Measurements from ENCODE around the gene SUPT3H. TPM values are rescaled to one million over a fixed set of nuclear protein-coding genes. Genes with fewer than 3 reads are reported as not detected.

Gene SUPT3H
- total RNA-seq, 4 donors from 2014 or later = 6.0 to 9.0 (median 6.2) TPM

DNA sequence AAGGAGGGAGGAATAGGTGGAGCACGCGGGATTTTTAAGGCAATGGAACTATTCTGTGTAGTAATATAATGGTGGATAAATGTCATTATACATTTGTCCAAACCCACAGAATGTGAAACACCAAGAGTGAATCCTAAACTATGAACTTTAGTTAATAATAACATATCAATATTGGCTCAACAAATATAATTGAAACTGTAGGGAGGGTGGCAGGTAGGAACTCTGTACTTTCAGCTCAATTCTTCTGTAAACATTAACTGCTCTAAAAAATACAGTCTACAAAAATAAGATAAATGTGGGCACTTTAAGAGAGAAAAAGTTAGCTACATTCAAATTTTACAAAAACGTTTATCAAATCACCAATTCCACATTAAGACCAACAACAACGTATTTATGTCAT lies 186.3 kb downstream of the SUPT3H start:
- TF ChIP-seq, protein P1, sequence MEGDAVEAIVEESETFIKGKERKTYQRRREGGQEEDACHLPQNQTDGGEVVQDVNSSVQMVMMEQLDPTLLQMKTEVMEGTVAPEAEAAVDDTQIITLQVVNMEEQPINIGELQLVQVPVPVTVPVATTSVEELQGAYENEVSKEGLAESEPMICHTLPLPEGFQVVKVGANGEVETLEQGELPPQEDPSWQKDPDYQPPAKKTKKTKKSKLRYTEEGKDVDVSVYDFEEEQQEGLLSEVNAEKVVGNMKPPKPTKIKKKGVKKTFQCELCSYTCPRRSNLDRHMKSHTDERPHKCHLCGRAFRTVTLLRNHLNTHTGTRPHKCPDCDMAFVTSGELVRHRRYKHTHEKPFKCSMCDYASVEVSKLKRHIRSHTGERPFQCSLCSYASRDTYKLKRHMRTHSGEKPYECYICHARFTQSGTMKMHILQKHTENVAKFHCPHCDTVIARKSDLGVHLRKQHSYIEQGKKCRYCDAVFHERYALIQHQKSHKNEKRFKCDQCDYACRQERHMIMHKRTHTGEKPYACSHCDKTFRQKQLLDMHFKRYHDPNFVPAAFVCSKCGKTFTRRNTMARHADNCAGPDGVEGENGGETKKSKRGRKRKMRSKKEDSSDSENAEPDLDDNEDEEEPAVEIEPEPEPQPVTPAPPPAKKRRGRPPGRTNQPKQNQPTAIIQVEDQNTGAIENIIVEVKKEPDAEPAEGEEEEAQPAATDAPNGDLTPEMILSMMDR (IDR thresholded peaks at IDR 0.05; ENCODE audit: low read depth) = no peak

DNA sequence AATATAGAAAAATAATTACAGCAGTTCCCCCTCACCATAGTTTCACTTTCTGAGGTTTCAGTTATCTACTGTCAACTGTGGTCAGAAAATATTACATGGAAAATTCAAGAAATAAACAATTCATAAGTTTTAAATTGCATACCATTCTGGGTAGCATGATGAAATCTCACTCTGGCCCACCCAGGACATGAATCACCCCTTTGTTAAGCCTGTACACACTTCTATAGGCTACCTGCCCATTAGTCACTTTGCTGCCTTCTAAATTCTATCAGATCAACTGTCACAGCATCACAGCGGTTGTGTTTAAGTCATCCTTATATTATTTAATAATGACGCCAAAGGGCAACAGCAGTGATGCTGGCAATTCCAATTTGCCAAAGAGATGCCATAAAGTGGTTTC lies 189.9 kb downstream of the SUPT3H start:
- TF ChIP-seq, protein P1 (IDR thresholded peaks at IDR 0.05; ENCODE audit: low read depth) = no peak

DNA sequence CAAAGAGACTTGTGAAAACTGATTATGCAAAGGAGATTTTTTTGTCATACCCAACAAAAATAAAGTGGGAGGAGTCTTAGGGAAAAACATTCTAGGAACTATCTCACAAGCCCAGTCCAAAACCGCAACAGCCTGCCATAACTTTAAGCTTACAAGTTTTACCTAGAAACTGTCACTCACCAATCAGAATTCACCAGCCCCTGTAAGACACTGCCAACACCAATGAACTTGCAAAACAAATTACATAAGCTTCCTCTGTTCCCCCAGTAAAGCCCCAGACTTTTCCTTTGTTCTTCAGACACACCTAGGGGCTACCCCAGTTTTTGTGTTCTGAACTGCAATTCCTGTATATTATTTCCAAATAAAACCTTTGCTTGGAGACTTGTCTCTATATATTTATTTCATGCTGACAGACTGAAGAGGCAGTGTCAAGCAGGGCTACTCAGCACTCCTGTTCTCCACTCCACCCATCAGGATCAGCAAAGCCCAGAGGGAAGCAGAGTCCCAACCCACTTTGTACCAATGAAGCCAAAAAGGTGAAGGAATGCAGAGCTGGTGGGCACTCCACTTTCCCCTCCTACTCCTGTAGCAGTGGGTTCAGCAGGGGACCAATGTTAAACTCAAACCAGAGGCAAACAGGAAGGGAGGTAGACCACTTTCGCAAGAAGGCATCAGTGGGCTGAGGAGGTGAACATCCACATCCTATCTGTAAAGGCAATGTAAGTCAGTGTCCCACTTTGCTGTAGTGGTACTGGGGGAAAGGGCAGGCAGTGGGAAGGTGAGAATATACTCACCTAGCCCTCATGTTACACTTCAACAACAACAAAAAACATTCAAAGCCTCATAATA lies 192.1 kb downstream of the SUPT3H start:
- TF ChIP-seq, protein P1 (IDR thresholded peaks at IDR 0.05; ENCODE audit: low read depth) = no peak

DNA sequence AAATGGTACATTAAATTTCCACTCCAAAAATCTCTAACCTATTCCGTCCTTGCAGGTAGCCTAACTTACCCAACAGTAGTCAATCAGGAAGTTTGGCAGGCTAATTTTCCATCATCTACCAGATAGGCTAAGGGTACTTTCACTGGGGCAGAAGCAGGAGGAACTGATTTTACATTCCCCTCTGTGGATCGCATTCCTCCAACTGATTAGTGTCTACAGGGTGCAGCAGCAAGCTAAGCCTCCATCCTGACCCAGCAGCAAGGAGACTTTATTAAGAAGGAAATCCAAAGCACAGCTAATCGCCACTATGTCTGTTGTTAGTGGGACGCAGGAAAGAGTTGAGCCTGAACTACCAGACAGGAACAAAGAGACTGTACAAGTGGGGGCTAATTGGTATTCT lies 192.8 kb downstream of the SUPT3H start:
- TF ChIP-seq, protein P1 (IDR thresholded peaks at IDR 0.05; ENCODE audit: low read depth) = no peak

DNA sequence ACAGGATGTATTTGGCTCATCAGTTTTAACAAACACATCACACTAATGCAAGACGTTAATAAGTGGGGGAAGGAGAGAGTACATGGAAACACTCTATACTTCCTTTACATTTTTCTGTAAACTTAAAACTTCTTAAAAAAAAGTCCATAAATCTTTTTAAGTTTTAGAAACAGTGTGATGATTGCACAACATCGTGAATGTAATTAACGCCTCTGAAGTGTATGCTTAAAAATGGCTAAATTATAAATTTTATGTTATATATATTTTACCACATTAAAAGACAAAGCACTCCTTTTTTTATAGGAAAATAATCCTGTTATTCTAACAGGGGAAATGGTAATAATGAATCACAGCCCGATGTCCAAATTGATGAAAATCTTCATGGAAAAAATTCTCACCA lies 193.7 kb downstream of the SUPT3H start:
- TF ChIP-seq, protein P1 (IDR thresholded peaks at IDR 0.05; ENCODE audit: low read depth) = no peak

DNA sequence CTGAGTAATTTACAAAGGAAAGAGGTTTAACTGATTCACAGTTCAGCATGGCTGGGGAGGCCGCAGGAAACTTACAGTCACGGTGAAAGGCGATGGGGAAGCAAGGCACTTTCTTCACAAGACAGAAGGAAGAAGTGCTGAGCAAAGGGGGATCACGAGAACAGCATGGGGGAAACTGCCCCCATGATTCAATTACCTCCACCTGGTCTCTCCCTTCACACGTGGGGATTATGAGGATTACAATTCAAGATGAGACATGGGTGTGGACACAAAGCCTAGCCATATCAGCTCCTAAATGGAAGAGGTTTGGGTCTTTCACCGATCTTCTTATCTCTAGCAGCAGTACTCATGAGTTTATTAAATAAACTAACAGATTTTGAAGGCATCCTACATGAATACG lies 202.5 kb downstream of the SUPT3H start:
- TF ChIP-seq, protein P1 (IDR thresholded peaks at IDR 0.05; ENCODE audit: low read depth) = no peak

DNA sequence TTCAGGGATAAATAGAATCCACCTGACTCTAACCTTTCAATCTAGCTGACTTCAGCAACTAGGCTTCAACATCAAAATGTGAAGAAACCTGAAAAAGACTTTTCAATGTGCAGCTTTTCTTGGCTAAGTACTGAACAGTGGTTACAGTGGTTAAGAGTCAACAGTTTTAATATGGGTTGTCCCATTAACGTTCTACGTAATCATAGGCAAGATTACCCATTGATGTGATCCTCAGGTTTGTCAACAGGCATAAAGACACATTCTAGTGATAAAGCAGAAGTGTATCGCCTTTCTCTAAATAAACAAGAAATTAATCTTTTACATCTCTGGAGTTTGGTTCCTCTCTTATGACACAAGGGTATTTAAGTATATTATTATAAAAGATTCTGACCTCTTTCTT lies 203.7 kb downstream of the SUPT3H start:
- TF ChIP-seq, protein P1 (IDR thresholded peaks at IDR 0.05; ENCODE audit: low read depth) = no peak
